Neural cell (in vitro differentiated cells): ENCODE results near the gene DBF4. TPM values are rescaled to one million over a fixed set of nuclear protein-coding genes. Genes with fewer than 3 reads are reported as not detected.
A peak's percentile ranks its signal among the peaks of the same experiment; 100 is the strongest.
"Not testable (repeated sequence)": the region's sequence is repeated elsewhere in the genome, so short reads cannot be mapped to it uniquely, and the experiment has no call there.

Experiments
- H2AFZ ChIP-seq: fragments of 200-600, 300-800 bp; sonication (generic), shearing (Covaris generic); 2 replicates; pipeline ENCODE4 v1.6.0; 2014; ENCODE audit warnings: low read depth, mild to moderate bottlenecking, antibody characterized with exemption, low read length, moderate library complexity
- H3F3A ChIP-seq: fragments of 200-600 bp; shearing (Covaris generic); 2 replicates; pipeline ENCODE4 v1.6.1; 2016; ENCODE audit warnings: mild to moderate bottlenecking, moderate library complexity, mixed read lengths, antibody characterized with exemption, low read length; ENCODE audit not compliant: insufficient read depth, poor library complexity, severe bottlenecking
- H3K27ac ChIP-seq: fragments of 200-600, 300-800 bp; sonication (generic), shearing (Covaris generic); 2 replicates; pipeline ENCODE4 v1.5.1; 2014; ENCODE audit warnings: mild to moderate bottlenecking, low read length, moderate library complexity
- H3K27me3 ChIP-seq: fragments of 300-800, 200-600 bp; sonication (generic), shearing (Covaris generic); 2 replicates; pipeline ENCODE4 v1.6.0; 2014; ENCODE audit warnings: mild to moderate bottlenecking, low read depth, low read length, moderate library complexity; ENCODE audit not compliant: insufficient read depth
- H3K36me3 ChIP-seq: fragments of 300-800, 200-600 bp; sonication (generic), shearing (Covaris generic); 2 replicates; pipeline ENCODE4 v1.5.1; 2014; ENCODE audit warnings: mild to moderate bottlenecking, antibody characterized with exemption, low read length, moderate library complexity; ENCODE audit not compliant: insufficient read depth
- H3K4me2 ChIP-seq: fragments of 300-800, 200-600 bp; sonication (generic), shearing (Covaris generic); 2 replicates; pipeline ENCODE4 v1.6.0; 2014; ENCODE audit warnings: mild to moderate bottlenecking, low read length
- H3K4me3 ChIP-seq: fragments of 300-800, 200-600 bp; sonication (generic), shearing (Covaris generic); 2 replicates; pipeline ENCODE4 v1.5.1; 2014; ENCODE audit warnings: mild to moderate bottlenecking, low read length, moderate library complexity
- H3K79me2 ChIP-seq: fragments of 200-600 bp; shearing (Covaris generic); replicated peaks from 2 replicates; pipeline ENCODE4 v1.6.0; 2014; ENCODE audit warnings: mild to moderate bottlenecking, low read length, moderate library complexity; ENCODE audit not compliant: insufficient read depth
- H3K9ac ChIP-seq: fragments of 300-800, 200-600 bp; sonication (generic), shearing (Covaris generic); 2 replicates; pipeline ENCODE4 v1.6.1; 2016; ENCODE audit warnings: mild to moderate bottlenecking, low read length, mixed read lengths
- H3K9me2 ChIP-seq: fragments of 200-600 bp; shearing (Covaris generic); 2 replicates; pipeline ENCODE4 v1.6.1; 2016; ENCODE audit warnings: mild to moderate bottlenecking, low read length, mixed read lengths; ENCODE audit not compliant: insufficient read depth
- H3K9me3 ChIP-seq: fragments of 200-600, 300-800 bp; sonication (generic), shearing (Covaris generic); 2 replicates; pipeline ENCODE4 v1.6.1; 2016; ENCODE audit warnings: mild to moderate bottlenecking, mixed run types, low read length, moderate library complexity, mixed read lengths
- H4K20me1 ChIP-seq: fragments of 200-600 bp; shearing (Covaris generic); 2 replicates; pipeline ENCODE4 v1.6.1; 2016; ENCODE audit warnings: mild to moderate bottlenecking, mixed run types; ENCODE audit not compliant: insufficient read depth
- CTCF ChIP-seq: fragments of 450-650 bp; IDR thresholded peaks from 2 replicates; pipeline ENCODE4 v1.5.1; 2014; ENCODE audit warnings: antibody characterized with exemption, mild to moderate bottlenecking, moderate library complexity; ENCODE audit not compliant: poor library complexity, severe bottlenecking
- EP300 ChIP-seq: fragments of 450-650 bp; conservative IDR thresholded peaks from 2 replicates; pipeline ENCODE4 v1.6.1; 2014; ENCODE audit warnings: antibody characterized with exemption, mild to moderate bottlenecking, moderate library complexity; ENCODE audit not compliant: poor library complexity, severe bottlenecking
- EZH2 ChIP-seq: fragments of 200-600, 300-800 bp; shearing (Covaris generic), sonication (generic); IDR thresholded peaks from 2 replicates; pipeline ENCODE4 v1.6.1; 2014; ENCODE audit warnings: antibody characterized with exemption, low read length, borderline replicate concordance, mild to moderate bottlenecking; ENCODE audit not compliant: insufficient read depth, poor library complexity, severe bottlenecking
- MXI1 ChIP-seq: fragments of 450-650 bp; conservative IDR thresholded peaks from 2 replicates; pipeline ENCODE4 v1.6.1; 2014; ENCODE audit warnings: antibody characterized with exemption, mild to moderate bottlenecking; ENCODE audit not compliant: poor library complexity, severe bottlenecking
- POLR2AphosphoS5 ChIP-seq: IDR thresholded peaks from 2 replicates; pipeline ENCODE4 v1.6.1; 2012
- RAD21 ChIP-seq: fragments of 450-650 bp; conservative IDR thresholded peaks from 2 replicates; pipeline ENCODE4 v1.6.1; 2014; ENCODE audit warnings: antibody characterized with exemption, mild to moderate bottlenecking, moderate library complexity
- SMC3 ChIP-seq: fragments of 450-650 bp; conservative IDR thresholded peaks from 2 replicates; pipeline ENCODE4 v1.6.1; 2014; ENCODE audit warnings: antibody characterized with exemption, mild to moderate bottlenecking, moderate library complexity; ENCODE audit not compliant: poor library complexity
- TAF1 ChIP-seq: IDR thresholded peaks from 2 replicates; pipeline ENCODE4 v1.6.1; 2012; ENCODE audit warnings: low read depth
- polyA minus RNA-seq: library from RNA; depleted of rRNA, polyadenylated mRNA; stranded (reverse); fragments of >200 nt; gene quantifications from 2 replicates; pipeline ENCODE4 v1.2.3, GENCODE V29; 2014
- polyA plus RNA-seq: library from polyadenylated mRNA; depleted of rRNA; stranded (reverse); fragments of >200 nt; gene quantifications from 2 replicates; pipeline ENCODE4 v1.2.3, GENCODE V29; 2014
- TF ChIP-seq, protein P1 (sequence below): IDR thresholded peaks from 2 replicates; pipeline ENCODE4 v1.6.1; 2012; ENCODE audit warnings: borderline replicate concordance

DBF4 gene, protein sequence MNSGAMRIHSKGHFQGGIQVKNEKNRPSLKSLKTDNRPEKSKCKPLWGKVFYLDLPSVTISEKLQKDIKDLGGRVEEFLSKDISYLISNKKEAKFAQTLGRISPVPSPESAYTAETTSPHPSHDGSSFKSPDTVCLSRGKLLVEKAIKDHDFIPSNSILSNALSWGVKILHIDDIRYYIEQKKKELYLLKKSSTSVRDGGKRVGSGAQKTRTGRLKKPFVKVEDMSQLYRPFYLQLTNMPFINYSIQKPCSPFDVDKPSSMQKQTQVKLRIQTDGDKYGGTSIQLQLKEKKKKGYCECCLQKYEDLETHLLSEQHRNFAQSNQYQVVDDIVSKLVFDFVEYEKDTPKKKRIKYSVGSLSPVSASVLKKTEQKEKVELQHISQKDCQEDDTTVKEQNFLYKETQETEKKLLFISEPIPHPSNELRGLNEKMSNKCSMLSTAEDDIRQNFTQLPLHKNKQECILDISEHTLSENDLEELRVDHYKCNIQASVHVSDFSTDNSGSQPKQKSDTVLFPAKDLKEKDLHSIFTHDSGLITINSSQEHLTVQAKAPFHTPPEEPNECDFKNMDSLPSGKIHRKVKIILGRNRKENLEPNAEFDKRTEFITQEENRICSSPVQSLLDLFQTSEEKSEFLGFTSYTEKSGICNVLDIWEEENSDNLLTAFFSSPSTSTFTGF
- polyA plus RNA-seq: 13.0 and 14.9 TPM in 2 replicates
- polyA minus RNA-seq: 18.3 and 22.0 TPM in 2 replicates

- H3K9ac ChIP-seq: peak within 1 kb of the TSS; percentile 80
- no peaks in the 10 kb centered on the region for H3K27me3 ChIP-seq
- H3K4me3 ChIP-seq: peak within 1 kb of the TSS; percentile 90
- H3K9me2 ChIP-seq: no peaks in the 10 kb centered on the region
- no peaks in the 10 kb centered on the region for H4K20me1 ChIP-seq
- H2AFZ ChIP-seq: peak within 1 kb of the TSS; percentile 90
- H3K27ac ChIP-seq: peak within 1 kb of the TSS; percentile 75
- H3K9me3 ChIP-seq: no peaks in the 10 kb centered on the region
- no peaks in the 10 kb centered on the region for H3K36me3 ChIP-seq
- H3K4me2 ChIP-seq: peak within 1 kb of the TSS; percentile 89
- H3F3A ChIP-seq: peaks cover 3% of the 10 kb centered on the region
- H3K79me2 ChIP-seq: peaks cover 48% of the 10 kb centered on the region
- peak; percentile 97 for TF ChIP-seq MXI1
- no peak for TF ChIP-seq CTCF
- TF ChIP-seq SMC3: peak; percentile 26
- peak; percentile 71 for TF ChIP-seq POLR2AphosphoS5
- TF ChIP-seq TAF1: no peak
- TF ChIP-seq, protein P1, sequence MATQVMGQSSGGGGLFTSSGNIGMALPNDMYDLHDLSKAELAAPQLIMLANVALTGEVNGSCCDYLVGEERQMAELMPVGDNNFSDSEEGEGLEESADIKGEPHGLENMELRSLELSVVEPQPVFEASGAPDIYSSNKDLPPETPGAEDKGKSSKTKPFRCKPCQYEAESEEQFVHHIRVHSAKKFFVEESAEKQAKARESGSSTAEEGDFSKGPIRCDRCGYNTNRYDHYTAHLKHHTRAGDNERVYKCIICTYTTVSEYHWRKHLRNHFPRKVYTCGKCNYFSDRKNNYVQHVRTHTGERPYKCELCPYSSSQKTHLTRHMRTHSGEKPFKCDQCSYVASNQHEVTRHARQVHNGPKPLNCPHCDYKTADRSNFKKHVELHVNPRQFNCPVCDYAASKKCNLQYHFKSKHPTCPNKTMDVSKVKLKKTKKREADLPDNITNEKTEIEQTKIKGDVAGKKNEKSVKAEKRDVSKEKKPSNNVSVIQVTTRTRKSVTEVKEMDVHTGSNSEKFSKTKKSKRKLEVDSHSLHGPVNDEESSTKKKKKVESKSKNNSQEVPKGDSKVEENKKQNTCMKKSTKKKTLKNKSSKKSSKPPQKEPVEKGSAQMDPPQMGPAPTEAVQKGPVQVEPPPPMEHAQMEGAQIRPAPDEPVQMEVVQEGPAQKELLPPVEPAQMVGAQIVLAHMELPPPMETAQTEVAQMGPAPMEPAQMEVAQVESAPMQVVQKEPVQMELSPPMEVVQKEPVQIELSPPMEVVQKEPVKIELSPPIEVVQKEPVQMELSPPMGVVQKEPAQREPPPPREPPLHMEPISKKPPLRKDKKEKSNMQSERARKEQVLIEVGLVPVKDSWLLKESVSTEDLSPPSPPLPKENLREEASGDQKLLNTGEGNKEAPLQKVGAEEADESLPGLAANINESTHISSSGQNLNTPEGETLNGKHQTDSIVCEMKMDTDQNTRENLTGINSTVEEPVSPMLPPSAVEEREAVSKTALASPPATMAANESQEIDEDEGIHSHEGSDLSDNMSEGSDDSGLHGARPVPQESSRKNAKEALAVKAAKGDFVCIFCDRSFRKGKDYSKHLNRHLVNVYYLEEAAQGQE: peak; percentile 20
- no peak for TF ChIP-seq EZH2
- TF ChIP-seq EP300: peak; percentile 63
- TF ChIP-seq RAD21: no peak
These were observed at the start of gene DBF4, which contains the start of gene SLC25A40 for GRCh38 chr7:87876040-87876868. DBF4 (plus strand) TSS chr7:87876493; CDS start chr7:87876733, 240 bp downstream. SLC25A40 (minus strand) TSS chr7:87876360; CDS start chr7:87858727, 17,633 bp downstream.

DNA sequence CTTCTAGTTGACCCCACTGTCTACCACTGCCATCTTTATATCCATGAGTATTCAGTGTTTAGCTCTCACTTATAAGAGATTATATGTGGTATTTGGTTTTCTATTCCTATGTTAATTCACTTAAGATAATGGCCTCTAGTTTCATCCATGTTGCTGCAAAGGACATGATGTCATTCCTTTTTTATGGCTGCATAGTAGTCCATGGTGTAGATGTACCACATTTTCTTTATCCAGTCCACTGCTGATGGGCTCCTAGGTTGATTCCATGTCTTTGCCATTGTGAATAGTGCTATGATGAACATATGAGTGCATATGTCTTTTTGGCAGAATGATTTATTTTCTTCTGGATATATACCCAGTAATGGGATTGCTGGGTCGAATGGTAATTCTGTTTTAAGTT lies 47.9 kb upstream of the DBF4 start:
- H3K79me2 ChIP-seq, H3K4me2 ChIP-seq, H3K9ac ChIP-seq: not testable (repeated sequence)

More for the DNA sequence above, 47.9 kb upstream of the DBF4 start:
- not testable (repeated sequence) for H3K4me3 ChIP-seq, H3K9me3 ChIP-seq, H3F3A ChIP-seq, H4K20me1 ChIP-seq, H3K36me3 ChIP-seq, H3K27ac ChIP-seq, H3K27me3 ChIP-seq, H2AFZ ChIP-seq, H3K9me2 ChIP-seq
